ENCODE data around the gene OAT.

- TF ChIP-seq, protein P1, sequence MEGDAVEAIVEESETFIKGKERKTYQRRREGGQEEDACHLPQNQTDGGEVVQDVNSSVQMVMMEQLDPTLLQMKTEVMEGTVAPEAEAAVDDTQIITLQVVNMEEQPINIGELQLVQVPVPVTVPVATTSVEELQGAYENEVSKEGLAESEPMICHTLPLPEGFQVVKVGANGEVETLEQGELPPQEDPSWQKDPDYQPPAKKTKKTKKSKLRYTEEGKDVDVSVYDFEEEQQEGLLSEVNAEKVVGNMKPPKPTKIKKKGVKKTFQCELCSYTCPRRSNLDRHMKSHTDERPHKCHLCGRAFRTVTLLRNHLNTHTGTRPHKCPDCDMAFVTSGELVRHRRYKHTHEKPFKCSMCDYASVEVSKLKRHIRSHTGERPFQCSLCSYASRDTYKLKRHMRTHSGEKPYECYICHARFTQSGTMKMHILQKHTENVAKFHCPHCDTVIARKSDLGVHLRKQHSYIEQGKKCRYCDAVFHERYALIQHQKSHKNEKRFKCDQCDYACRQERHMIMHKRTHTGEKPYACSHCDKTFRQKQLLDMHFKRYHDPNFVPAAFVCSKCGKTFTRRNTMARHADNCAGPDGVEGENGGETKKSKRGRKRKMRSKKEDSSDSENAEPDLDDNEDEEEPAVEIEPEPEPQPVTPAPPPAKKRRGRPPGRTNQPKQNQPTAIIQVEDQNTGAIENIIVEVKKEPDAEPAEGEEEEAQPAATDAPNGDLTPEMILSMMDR (IDR thresholded peaks at IDR 0.05; ENCODE audit: borderline replicate concordance, extremely low read depth, low read length, poor library complexity, severe bottlenecking) = peak; percentile 31
- no peak for TF ChIP-seq EZH2 (IDR thresholded peaks at IDR 0.05; ENCODE audit: borderline replicate concordance, low read depth, low read length, severe bottlenecking)
Measured at GRCh38 chr10:124461642-124462347, 43.1 kb upstream of the OAT start, which contains the start of gene LHPP.
